ENCODE measurements around the gene TIAM2.

TIAM2 gene

GRCh38 chr6:155132617-155133016 is 137.5 kb downstream of the TIAM2 start:
- DNase-seq, result no peak

GRCh38 chr6:155141002-155141401 is 145.9 kb downstream of the TIAM2 start:
- no peak for DNase-seq

- no peak for DNase-seq
Measured at GRCh38 chr6:155141512-155141911, 146.4 kb downstream of the TIAM2 start.

- no peak for DNase-seq
Measured at GRCh38 chr6:155142168-155143028, 147.3 kb downstream of the TIAM2 start.

GRCh38 chr6:155143029-155143577 is 148.0 kb downstream of the TIAM2 start:
- no peak for DNase-seq

GRCh38 chr6:155143578-155144106 is 148.5 kb downstream of the TIAM2 start:
- DNase-seq, result no peak

GRCh38 chr6:155146205-155146604 is 151.1 kb downstream of the TIAM2 start:
- DNase-seq, result no peak

GRCh38 chr6:155147958-155148663 is 153.0 kb downstream of the TIAM2 start:
- DNase-seq, result no peak

GRCh38 chr6:155150967-155151671 is 156.0 kb downstream of the TIAM2 start:
- DNase-seq, result no peak

- DNase-seq, result no peak
Measured at GRCh38 chr6:155152211-155153076, 157.3 kb downstream of the TIAM2 start.

GRCh38 chr6:155154158-155154830 is 159.2 kb downstream of the TIAM2 start:
- DNase-seq, result no peak

- DNase-seq, result no peak
Measured at GRCh38 chr6:155155787-155156447, 160.8 kb downstream of the TIAM2 start.

- no peak for DNase-seq
Measured at GRCh38 chr6:155157101-155157500, 162.0 kb downstream of the TIAM2 start.

GRCh38 chr6:155158030-155158843 is 163.1 kb downstream of the TIAM2 start:
- no peak for DNase-seq

- no peak for DNase-seq
Measured at GRCh38 chr6:155162682-155163081, 167.6 kb downstream of the TIAM2 start.

- no peak for DNase-seq
Measured at GRCh38 chr6:155163601-155164000, 168.5 kb downstream of the TIAM2 start.

- DNase-seq, result no peak
Measured at GRCh38 chr6:155165029-155165710, 170.1 kb downstream of the TIAM2 start.

- DNase-seq, result no peak
Measured at GRCh38 chr6:155170519-155170918, 175.4 kb downstream of the TIAM2 start.

- DNase-seq, result peak; percentile 69
Measured at GRCh38 chr6:155171109-155171746, 176.1 kb downstream of the TIAM2 start.

Measured in CD4-positive, alpha-beta T cell treated with Interleukin-15 for 1 hour (primary cell).